Activated CD4-positive, alpha-beta T cell treated with anti-CD3 and anti-CD28 coated beads, Interleukin-2, amount 50 U/mL, for 48 hours (primary cell): ENCODE measurements around the gene TXNRD1.

ENCODE experiments used
- DNase-seq, 2 experiments: peaks; one replicate each; pipeline ENCODE4 v3.0.0-alpha.2; 2020

The TXNRD1 gene

GRCh38 chr12:104352106-104352713, 136.6 kb downstream of the TXNRD1 start:
- no peak for DNase-seq

GRCh38 chr12:104353012-104353981, 137.7 kb downstream of the TXNRD1 start:
- no peak for DNase-seq

GRCh38 chr12:104354167-104354867, 138.7 kb downstream of the TXNRD1 start:
- DNase-seq = no peak

- DNase-seq = no peak
These were observed 139.4 kb downstream of the TXNRD1 start for GRCh38 chr12:104354868-104355570.

GRCh38 chr12:104355630-104356029, 140.1 kb downstream of the TXNRD1 start:
- DNase-seq = no peak

- no peak for DNase-seq
These were observed 140.9 kb downstream of the TXNRD1 start for GRCh38 chr12:104356231-104357115.

- no peak for DNase-seq
These were observed 141.9 kb downstream of the TXNRD1 start for GRCh38 chr12:104357421-104357952.

GRCh38 chr12:104358353-104359003, 142.9 kb downstream of the TXNRD1 start:
- peak; percentile 70 to 75 for DNase-seq

GRCh38 chr12:104359216-104359615, 143.6 kb downstream of the TXNRD1 start:
- no peak for DNase-seq

- no peak for DNase-seq
These were observed 144.6 kb downstream of the TXNRD1 start for GRCh38 chr12:104360157-104360556.

- DNase-seq = no peak
These were observed 145.6 kb downstream of the TXNRD1 start for GRCh38 chr12:104360983-104361707.

GRCh38 chr12:104365921-104366410, 150.4 kb downstream of the TXNRD1 start:
- DNase-seq = no peak

- no peak for DNase-seq
These were observed 154.1 kb downstream of the TXNRD1 start for GRCh38 chr12:104369708-104370107.

- no peak for DNase-seq
These were observed 155.7 kb downstream of the TXNRD1 start for GRCh38 chr12:104371043-104371870.

GRCh38 chr12:104372061-104372720, 156.6 kb downstream of the TXNRD1 start:
- DNase-seq = peak; percentile 17 to 33

- no peak for DNase-seq
These were observed 157.2 kb downstream of the TXNRD1 start for GRCh38 chr12:104372721-104373335.

- DNase-seq = no peak
These were observed 158.5 kb downstream of the TXNRD1 start for GRCh38 chr12:104374071-104374470.

- no peak for DNase-seq
These were observed 159.2 kb downstream of the TXNRD1 start for GRCh38 chr12:104374806-104375205.
